GM19099 (cell line): ENCODE data around the gene TGFB1I1.

ENCODE experiments used
- POLR2A ChIP-seq: IDR thresholded peaks from 3 replicates; pipeline ENCODE4 v1.6.1; 2011; ENCODE audit warnings: low read depth; ENCODE audit not compliant: insufficient read length; ENCODE audit errors: extremely low read depth

The TGFB1I1 gene

DNA sequence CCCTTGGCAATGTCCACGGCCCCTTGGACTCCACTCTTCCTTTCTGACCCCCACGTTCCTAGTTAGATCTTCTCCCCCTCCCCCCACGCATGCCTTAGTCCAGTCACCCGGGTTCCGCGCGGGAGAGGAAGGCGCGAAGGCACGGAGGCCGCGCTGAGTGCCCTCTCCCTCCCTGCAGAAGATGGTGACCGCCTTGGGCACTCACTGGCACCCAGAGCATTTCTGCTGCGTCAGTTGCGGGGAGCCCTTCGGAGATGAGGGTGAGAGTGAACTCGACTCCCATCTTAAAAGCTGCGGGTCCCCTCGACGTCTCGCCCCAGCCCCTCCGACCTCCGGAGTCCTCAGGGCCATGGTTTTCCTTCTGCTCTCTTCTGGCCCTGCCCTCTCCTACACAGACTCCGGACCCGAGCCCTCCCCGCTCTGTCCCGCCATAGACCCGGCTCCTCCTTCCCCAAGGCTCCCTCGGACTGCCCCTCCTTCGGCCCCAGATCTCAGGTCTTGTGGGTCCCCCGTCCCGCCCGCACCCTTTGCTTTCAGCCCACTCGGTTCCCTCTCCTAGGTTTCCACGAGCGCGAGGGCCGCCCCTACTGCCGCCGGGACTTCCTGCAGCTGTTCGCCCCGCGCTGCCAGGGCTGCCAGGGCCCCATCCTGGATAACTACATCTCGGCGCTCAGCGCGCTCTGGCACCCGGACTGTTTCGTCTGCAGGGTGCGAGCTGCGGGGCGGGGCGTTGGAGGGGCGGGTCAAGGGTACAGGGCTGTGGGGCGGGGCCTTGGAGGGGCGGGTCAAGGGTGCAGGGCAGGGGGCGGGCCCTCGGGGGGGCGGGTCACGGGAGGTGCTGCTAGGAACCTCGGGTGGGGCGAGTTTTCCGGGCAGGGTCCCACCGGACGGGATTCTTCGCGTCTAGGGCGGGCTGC, 4.6 kb downstream of the TGFB1I1 start:
- peak; percentile 58 for TF ChIP-seq POLR2A

DNA sequence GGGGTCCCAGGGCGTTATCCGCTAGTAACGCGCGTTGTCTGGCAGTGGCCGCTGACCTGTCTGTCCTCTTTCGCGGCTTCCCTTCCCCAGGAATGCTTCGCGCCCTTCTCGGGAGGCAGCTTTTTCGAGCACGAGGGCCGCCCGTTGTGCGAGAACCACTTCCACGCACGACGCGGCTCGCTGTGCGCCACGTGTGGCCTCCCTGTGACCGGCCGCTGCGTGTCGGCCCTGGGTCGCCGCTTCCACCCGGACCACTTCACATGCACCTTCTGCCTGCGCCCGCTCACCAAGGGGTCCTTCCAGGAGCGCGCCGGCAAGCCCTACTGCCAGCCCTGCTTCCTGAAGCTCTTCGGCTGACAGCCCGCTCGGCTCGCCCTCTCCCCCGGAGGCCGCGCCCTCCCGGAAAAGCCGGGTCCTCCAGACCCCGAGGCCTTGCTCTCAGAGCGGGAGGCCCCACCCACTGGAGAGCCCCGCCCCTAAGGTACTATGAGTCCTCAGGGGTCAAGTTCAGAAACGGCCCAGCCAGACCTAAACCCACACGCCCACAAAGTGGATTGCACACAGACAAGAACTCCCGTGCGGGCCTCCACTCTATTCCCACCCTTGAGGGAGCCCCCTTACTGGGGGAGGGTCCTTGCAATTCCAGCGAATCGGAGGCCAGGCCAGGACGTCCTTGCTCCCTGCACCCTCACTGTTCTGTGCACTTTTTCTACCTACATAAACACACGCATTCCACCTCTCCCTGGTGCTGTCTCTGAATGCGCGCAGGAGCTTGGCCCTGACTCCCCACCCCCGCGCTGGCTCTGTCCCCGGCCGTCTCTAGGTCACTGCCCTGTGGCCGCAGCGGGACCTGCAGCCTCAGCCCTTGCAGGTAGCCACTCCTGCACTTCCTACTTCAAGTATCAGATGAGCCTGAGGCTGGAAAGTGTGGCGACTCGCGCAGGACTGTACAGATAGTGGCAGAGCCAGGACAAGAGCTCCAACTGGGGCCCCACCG, 5.6 kb downstream of the TGFB1I1 start:
- TF ChIP-seq POLR2A = no peak

DNA sequence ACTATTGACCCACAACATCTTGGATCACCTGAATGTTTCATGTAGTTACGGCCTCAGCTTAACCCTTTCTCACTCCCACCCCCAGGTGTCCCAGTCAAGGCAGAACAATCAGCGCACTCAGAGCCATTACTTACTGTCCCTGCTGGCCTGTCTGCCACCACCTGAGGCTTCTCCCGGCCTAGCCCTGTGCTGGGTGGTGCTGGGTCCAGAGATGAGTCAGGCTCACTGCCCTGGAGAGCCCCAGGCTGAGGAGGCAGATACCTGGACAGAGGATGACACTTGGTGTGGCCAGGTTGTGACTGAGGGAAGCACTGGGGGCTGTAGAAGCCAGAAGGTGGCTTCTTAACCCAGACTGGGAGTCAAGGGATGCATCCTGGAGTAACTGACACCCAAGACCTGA, 7.0 kb downstream of the TGFB1I1 start:
- TF ChIP-seq POLR2A = no peak

DNA sequence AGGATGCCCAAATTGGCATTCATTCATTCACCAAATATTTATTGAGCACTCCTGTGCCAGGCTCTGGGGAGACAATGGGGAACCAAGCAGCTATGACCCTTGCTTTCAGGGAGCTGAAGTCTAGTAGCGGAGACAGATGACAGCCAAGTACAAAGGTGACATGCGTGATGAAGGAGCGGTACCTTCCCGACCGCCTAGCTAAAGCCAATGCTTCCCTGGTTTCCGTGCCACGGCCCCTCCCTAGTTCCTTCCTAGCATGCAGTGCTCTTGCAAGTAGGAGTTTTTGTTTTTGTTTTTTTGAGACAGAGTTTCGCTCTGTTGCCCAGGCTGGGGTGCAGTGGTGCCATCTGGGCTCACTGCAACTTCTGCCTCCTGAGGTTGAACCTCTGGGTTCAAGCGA, 7.8 kb downstream of the TGFB1I1 start:
- TF ChIP-seq POLR2A = no peak

DNA sequence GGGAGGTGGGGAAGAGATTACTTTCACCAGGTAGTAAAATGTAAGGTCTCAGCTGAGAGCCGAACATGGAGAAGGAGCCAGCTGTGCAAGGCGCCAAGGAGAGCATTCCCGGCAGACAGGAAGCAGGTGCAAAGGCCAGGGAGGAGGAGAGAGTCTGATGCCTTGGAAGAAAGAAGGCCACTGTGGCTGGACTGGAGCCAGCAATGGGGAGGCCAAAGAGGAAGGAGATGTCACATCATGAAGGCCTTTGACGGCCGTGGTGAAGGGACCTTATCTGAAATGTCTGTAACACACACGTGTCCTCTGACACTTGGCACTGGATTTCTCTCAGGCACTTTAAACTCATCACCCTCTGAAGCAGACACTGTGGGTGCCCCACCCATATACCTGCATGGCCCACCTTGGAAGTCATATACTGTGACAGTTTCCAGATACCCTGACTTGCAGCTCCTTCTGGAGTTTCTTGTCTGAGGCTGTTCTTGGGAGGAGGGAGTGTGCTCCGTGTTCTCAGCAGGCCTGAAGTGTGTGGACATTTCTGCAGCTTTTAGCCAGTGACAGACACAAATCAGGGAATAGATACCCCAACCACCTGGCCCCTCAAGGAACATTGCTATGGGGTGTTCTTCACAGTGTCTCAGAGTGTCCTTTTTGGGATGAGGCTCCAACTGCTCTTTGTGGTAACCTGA, 9.0 kb downstream of the TGFB1I1 start:
- TF ChIP-seq POLR2A = no peak

DNA sequence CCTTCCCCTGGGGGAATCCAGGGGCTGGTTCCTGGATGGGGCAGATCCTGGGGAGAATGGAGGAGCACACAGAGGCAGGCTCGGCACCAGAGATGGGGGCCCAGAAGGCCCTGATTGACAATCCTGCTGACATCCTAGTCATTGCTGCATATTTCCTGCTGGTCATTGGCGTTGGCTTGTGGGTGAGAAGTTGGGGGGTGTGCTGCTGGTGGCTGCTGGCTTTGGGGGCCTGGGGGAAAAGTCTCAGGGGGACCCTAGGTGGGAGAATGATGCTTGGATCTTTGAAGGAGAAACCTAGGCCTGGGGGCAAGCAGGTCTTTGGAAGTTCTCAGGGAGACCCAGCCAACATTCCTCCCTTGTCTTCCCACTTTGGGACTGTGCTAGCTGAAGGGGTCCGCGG, 11.1 kb downstream of the TGFB1I1 start, which contains the start of gene SLC5A2:
TSS of gene SLC5A2 (plus strand) at position 43 of the 400 bp plus-strand sequence. CDS start at position 57, 14 bp downstream.
- TF ChIP-seq POLR2A = no peak

DNA sequence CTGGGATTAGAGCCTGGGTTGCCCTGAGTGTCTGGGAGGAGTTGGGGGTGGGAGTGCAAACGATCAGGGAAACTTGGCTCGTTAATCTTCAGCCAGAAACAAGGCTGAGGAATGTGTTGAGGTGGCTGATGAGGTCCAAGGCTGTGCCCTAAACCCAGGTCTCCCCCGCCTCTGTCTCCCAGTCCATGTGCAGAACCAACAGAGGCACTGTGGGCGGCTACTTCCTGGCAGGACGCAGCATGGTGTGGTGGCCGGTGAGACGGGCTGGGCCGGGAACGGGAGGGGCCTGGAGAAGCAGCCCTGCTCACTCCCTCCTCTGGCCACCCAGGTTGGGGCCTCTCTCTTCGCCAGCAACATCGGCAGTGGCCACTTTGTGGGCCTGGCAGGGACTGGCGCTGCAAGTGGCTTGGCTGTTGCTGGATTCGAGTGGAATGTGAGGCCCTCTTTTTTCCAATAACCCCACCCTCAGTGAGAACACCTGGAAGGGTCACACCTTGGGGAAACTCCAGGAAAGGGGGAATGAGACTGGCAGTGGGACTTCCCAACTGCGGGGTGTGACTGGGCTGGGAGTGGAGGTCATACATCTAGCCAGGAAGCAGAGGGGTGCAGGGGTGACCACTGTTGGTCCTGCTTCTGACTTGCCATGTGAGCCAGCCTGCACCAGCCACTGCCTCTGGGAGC, 12.7 kb downstream of the TGFB1I1 start:
- TF ChIP-seq POLR2A = no peak

DNA sequence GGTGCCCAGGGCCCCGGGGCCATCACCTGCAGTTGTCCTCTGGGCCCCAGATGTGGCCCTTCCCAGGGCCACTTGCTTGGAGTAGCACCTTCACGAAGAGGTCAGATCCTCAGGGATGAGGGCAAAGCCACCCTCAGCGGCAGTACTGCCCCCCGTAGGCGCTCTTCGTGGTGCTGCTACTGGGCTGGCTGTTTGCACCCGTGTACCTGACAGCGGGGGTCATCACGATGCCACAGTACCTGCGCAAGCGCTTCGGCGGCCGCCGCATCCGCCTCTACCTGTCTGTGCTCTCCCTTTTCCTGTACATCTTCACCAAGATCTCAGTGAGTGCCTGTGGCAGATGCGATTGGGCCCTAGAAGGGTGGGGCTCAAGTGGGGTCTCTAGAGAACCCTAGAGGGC, 13.6 kb downstream of the TGFB1I1 start:
- no peak for TF ChIP-seq POLR2A

DNA sequence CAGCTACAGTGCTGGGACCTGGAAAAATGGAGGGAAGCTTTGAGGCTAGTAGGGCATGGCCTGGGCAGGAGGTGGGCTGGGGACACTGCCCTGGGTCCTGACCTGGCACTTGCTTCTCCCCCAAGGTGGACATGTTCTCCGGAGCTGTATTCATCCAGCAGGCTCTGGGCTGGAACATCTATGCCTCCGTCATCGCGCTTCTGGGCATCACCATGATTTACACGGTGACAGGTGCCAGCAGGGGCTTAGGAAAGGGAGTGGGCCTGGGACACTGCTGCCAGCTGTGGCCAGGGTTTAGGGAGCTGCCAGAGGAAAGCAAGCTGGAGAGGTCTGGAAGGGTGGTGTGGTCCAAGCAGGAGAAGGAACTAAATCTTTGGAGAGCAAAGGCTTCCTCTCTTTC, 14.1 kb downstream of the TGFB1I1 start:
- no peak for TF ChIP-seq POLR2A

DNA sequence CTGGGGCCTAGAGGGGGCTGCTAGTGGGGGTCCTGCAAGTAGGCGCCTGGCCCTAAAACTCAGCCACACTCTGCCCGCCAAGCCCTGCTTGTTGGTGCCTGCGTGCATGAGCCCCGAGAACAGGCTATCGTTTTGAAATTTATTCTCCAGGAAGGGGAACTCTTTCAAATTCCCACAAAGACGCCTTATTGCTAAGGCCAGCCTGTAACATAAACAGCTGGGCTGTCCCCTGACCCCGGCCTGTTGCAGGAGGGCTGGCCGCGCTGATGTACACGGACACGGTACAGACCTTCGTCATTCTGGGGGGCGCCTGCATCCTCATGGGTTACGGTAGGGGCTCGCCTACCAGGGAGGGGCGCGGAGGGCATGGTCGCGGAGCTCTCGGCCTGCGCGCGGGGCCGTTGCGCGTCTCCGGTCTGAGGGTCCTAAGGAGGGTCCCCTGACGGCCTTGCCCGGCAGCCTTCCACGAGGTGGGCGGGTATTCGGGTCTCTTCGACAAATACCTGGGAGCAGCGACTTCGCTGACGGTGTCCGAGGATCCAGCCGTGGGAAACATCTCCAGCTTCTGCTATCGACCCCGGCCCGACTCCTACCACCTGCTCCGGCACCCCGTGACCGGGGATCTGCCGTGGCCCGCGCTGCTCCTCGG, 15.2 kb downstream of the TGFB1I1 start:
- no peak for TF ChIP-seq POLR2A

DNA sequence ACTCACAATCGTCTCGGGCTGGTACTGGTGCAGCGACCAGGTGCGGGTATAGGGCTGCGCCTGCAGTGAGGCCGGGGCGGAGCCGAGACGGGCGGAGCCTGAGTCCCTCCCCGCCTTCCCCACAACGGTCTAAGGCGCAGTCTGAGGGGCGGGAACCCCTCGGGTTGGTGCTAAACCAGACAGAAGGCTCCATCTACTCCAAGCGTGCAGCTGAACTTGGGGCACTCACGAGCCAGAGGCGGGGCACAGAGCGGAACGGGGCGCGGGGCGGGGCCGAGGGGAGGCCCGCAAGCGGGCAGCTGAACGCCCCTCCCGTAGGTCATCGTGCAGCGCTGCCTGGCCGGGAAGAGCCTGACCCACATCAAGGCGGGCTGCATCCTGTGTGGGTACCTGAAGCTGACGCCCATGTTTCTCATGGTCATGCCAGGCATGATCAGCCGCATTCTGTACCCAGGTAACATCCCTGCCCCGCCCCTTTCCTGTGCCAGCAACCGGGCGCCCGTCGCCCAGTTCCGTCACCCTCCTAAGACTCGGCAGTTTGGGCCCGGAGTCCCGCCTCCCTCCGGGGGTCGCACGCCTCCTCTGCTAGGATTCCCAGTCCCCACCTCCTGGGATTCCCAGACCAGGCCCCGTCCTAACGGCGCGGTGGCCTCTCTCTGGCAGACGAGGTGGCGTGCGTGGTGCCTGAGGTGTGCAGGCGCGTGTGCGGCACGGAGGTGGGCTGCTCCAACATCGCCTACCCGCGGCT, 15.9 kb downstream of the TGFB1I1 start:
- TF ChIP-seq POLR2A = no peak

DNA sequence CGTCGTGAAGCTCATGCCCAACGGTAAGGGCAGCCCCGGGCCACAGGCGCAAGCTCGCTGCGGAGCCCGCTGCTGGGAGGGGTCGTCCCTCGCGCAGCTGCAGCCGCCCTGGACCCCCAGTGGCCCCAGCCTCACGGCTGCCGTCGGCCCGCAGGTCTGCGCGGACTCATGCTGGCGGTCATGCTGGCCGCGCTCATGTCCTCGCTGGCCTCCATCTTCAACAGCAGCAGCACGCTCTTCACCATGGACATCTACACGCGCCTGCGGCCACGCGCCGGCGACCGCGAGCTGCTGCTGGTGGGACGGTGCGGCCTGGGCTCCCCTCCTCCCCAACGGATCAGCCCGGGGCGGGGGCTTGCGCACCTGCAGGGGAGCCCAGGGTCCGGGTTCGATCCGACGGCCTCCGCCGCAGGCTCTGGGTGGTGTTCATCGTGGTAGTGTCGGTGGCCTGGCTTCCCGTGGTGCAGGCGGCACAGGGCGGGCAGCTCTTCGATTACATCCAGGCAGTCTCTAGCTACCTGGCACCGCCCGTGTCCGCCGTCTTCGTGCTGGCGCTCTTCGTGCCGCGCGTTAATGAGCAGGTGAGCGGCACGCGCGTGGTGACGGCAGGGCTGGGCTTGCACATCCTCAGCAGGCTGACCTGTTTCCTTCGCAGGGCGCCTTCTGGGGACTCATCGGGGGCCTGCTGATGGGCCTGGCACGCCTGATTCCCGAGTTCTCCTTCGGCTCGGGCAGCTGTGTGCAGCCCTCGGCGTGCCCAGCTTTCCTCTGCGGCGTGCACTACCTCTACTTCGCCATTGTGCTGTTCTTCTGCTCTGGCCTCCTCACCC, 16.7 kb downstream of the TGFB1I1 start:
- no peak for TF ChIP-seq POLR2A

DNA sequence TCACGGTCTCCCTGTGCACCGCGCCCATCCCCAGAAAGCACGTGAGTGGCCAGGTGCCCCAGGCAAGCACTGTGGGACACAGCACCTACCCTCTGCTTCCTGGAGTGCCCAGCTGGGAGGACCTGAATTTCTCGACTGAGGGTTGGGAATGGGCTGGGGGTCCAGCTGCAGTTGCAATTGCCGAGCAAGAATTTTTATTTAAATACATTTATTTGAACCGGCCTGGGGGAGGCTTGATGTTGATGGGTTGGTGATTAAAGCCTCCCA, 17.3 kb downstream of the TGFB1I1 start:
- TF ChIP-seq POLR2A = no peak
